ENCODE results near the gene DPP7. TPM values are rescaled to one million over a fixed set of nuclear protein-coding genes. Genes with fewer than 3 reads are reported as not detected.
A peak's percentile ranks its signal among the peaks of the same experiment; 100 is the strongest.

DPP7 gene
- polyA plus RNA-seq (2013, experiment 1 of 2), result 34.8 TPM
- 32.9 TPM for polyA plus RNA-seq (2013, experiment 2 of 2)

DNA sequence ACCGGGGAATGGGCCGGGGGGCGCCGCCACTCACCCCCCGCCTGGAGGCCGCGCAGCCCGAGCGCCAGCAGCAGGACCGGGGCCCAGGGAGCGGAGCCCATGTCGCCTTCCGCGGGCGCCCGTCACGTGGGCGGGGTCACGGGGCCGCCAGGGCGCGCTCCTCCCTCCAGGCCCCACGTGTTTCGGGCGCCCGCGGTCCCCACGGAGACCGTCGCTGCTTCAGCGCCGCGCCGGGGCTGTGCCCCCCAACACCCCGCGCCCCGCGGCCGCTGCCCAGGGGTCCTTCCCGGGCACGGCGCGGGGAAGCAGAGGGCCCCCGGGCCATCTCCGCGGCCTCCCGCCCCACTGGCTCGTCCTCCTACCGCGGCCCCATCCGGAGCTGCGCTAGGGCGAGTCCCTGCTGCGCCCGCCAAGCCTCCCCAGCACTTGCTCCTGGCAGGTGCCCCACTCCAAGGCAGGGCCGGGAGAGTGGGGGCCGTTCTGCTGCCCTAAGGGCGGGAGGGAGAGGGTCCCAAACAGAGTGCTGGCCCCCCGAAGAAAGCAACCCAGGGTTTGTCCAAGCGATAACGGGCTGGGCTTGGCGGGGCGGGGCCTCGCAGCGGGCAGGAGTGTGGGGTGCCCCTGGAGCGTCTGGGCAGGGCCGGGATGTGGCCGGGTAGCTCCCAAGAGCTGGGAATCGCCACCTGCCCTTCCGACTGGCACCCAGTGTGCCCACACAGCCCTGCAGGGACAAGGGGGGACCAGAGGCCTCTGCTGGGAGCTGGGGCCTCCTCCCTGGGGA is at the start of gene DPP7:
TSS of gene DPP7 (minus strand) at position 121 of the 781 bp plus-strand sequence. CDS start at position 101, 20 bp downstream.
- H2BK5ac ChIP-seq (ENCODE audit: low read length), result peak within 1 kb of the TSS; percentile 53
- no CpG with 5 or more reads among the region's 70 CpGs for WGBS, 2 donors (ENCODE audit: extremely low coverage in 2 of 2, insufficient read length in 2 of 2, insufficient replicate concordance in 1 of 2)
- peak within 1 kb of the TSS; percentile 97 for H2AK5ac ChIP-seq (ENCODE audit: low read depth, low read length)
- H3K14ac ChIP-seq (ENCODE audit: low read length), result peak within 1 kb of the TSS; percentile 90
- peak within 1 kb of the TSS in 1 of 2 donors; percentile 73 for H3K4me3 ChIP-seq (ENCODE audit: low read length in 2 of 2)
- no peak within 1 kb of the TSS for H2BK12ac ChIP-seq (ENCODE audit: low read length)
- no peak within 1 kb of the TSS for H3K27ac ChIP-seq (replicated peaks; ENCODE audit: low read length)
- peak within 1 kb of the TSS; percentile 89 for H3K4ac ChIP-seq (ENCODE audit: low read length)
- DNase-seq (ENCODE audit: low spot score), result no peak
- H3K23ac ChIP-seq (ENCODE audit: low read depth, low read length, poor library complexity), result peak within 1 kb of the TSS; percentile 96
- no peaks in the 10 kb centered on the region for H3K79me1 ChIP-seq (ENCODE audit: low read depth, low read length)
- peak within 1 kb of the TSS; percentile 86 for H2AFZ ChIP-seq (ENCODE audit: low read length)
- H3K9me3 ChIP-seq (replicated peaks in 1 of 2; ENCODE audit: control insufficient read depth in 2 of 2, insufficient read depth in 1 of 2, low read depth in 1 of 2, low read length in 2 of 2), result no peaks in the 10 kb centered on the region
- peak within 1 kb of the TSS; percentile 94 for H3K18ac ChIP-seq (ENCODE audit: low read length)
- peaks cover 0 to 34% (median 5%) of the 10 kb centered on the region in 3 experiments for H3K27me3 ChIP-seq (ENCODE audit: control insufficient read depth in 3 of 3, insufficient read depth in 3 of 3, low read depth in 1 of 3, low read length in 3 of 3)
- H3K36me3 ChIP-seq (replicated peaks in 1 of 2; ENCODE audit: control insufficient read depth in 2 of 2, insufficient read depth in 2 of 2, low read length in 2 of 2), result peaks cover 3% of the 10 kb centered on the region in 2 donors
- peaks cover 0 to 14% of the 10 kb centered on the region in 2 donors for H3K4me1 ChIP-seq (ENCODE audit: control insufficient read depth in 2 of 2, insufficient read depth in 1 of 2, low read depth in 1 of 2, low read length in 2 of 2)
- H2BK15ac ChIP-seq (ENCODE audit: low read length), result peak within 1 kb of the TSS; percentile 74
- peak within 1 kb of the TSS; percentile 72 for H4K91ac ChIP-seq (ENCODE audit: low read depth, low read length, poor library complexity)
- H4K8ac ChIP-seq (ENCODE audit: low read depth, low read length), result no peak within 1 kb of the TSS
- peak within 1 kb of the TSS; percentile 3 for H2BK120ac ChIP-seq (ENCODE audit: low read depth, low read length)
- H3K4me2 ChIP-seq (ENCODE audit: insufficient read depth, low read length, poor library complexity, severe bottlenecking), result peak within 1 kb of the TSS; percentile 77
- H3K9ac ChIP-seq (ENCODE audit: low read depth, low read length, poor library complexity), result peak within 1 kb of the TSS; percentile 81

DNA sequence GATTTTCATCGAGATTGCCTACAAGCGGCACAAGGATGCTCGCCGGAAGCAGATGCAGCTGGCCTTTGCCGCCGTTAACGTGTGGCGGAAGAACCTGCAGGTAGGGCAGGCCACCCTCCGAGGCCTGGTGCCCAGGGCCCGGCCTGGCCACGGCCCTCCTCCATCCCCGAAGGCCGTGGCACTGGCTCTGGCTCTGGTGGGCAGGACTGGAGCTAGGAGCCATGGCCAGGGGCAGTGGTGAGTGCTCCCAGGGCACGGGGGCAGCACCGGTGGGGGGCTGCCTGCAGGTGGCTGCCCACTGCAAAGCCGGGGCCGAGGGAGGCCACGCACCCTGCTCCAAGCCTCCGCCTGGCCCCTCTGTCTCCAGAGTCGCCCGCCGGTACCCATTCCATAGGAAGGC is 49.3 kb upstream of the DPP7 start:
- H2BK120ac ChIP-seq (ENCODE audit: low read depth, low read length), result no peak overlapping the region
- no peak overlapping the region for H3K4me3 ChIP-seq (ENCODE audit: low read length in 2 of 2)
- no peak overlapping the region for H3K4me2 ChIP-seq (ENCODE audit: insufficient read depth, low read length, poor library complexity, severe bottlenecking)
- no peak overlapping the region for H2BK15ac ChIP-seq (ENCODE audit: low read length)
- no peak overlapping the region for H3K18ac ChIP-seq (ENCODE audit: low read length)
- H3K9ac ChIP-seq (ENCODE audit: low read depth, low read length, poor library complexity), result no peak overlapping the region
- peaks cover 2% of the 10 kb centered on the region for H3K79me1 ChIP-seq (ENCODE audit: low read depth, low read length)
- H3K23ac ChIP-seq (ENCODE audit: low read depth, low read length, poor library complexity), result no peak overlapping the region
- peak overlapping the region; percentile 63 for H2AK5ac ChIP-seq (ENCODE audit: low read depth, low read length)
- DNase-seq (ENCODE audit: low spot score), result no peak
- H4K91ac ChIP-seq (ENCODE audit: low read depth, low read length, poor library complexity), result no peak overlapping the region
- no peak overlapping the region for H2BK12ac ChIP-seq (ENCODE audit: low read length)
- peak overlapping the region; percentile 5 for H2BK5ac ChIP-seq (ENCODE audit: low read length)
- no peaks in the 10 kb centered on the region for H3K36me3 ChIP-seq (replicated peaks in 1 of 2; ENCODE audit: control insufficient read depth in 2 of 2, insufficient read depth in 2 of 2, low read length in 2 of 2)
- H3K4ac ChIP-seq (ENCODE audit: low read length), result no peak overlapping the region
- peaks cover 0 to 2% of the 10 kb centered on the region in 2 donors for H3K9me3 ChIP-seq (replicated peaks in 1 of 2; ENCODE audit: control insufficient read depth in 2 of 2, insufficient read depth in 1 of 2, low read depth in 1 of 2, low read length in 2 of 2)
- peaks cover 29 to 93% (median 92%) of the 10 kb centered on the region in 3 experiments for H3K27me3 ChIP-seq (ENCODE audit: control insufficient read depth in 3 of 3, insufficient read depth in 3 of 3, low read depth in 1 of 3, low read length in 3 of 3)
- no peak overlapping the region for H3K27ac ChIP-seq (replicated peaks; ENCODE audit: low read length)
- peak overlapping the region; percentile 76 for H2AFZ ChIP-seq (ENCODE audit: low read length)
- H4K8ac ChIP-seq (ENCODE audit: low read depth, low read length), result no peak overlapping the region
- H3K4me1 ChIP-seq (ENCODE audit: control insufficient read depth in 2 of 2, insufficient read depth in 1 of 2, low read depth in 1 of 2, low read length in 2 of 2), result peaks cover 7 to 22% of the 10 kb centered on the region in 2 donors
- peak overlapping the region; percentile 3 for H3K14ac ChIP-seq (ENCODE audit: low read length)
- WGBS, 2 donors (ENCODE audit: extremely low coverage in 2 of 2, insufficient read length in 2 of 2, insufficient replicate concordance in 1 of 2), result no CpG with 5 or more reads among the region's 22 CpGs

- WGBS, 2 donors (ENCODE audit: extremely low coverage in 2 of 2, insufficient read length in 2 of 2, insufficient replicate concordance in 1 of 2), result no CpG with 5 or more reads among the region's 26 CpGs
- Histone ChIP-seq H2AK5ac (ENCODE audit: low read depth, low read length) (peak overlapping the region; percentile 56), H3K79me1 (ENCODE audit: low read depth, low read length) (peaks cover 2% of the 10 kb centered on the region), H4K91ac (ENCODE audit: low read depth, low read length, poor library complexity) (no peak overlapping the region), H3K18ac (ENCODE audit: low read length) (peak overlapping the region; percentile 57), H2BK120ac (ENCODE audit: low read depth, low read length) (no peak overlapping the region), H3K14ac (ENCODE audit: low read length) (no peak overlapping the region), H4K8ac (ENCODE audit: low read depth, low read length) (peak overlapping the region; percentile 43), H3K36me3 (replicated peaks in 1 of 2; ENCODE audit: control insufficient read depth in 2 of 2, insufficient read depth in 2 of 2, low read length in 2 of 2) (no peaks in the 10 kb centered on the region), H3K9me3 (replicated peaks in 1 of 2; ENCODE audit: control insufficient read depth in 2 of 2, insufficient read depth in 1 of 2, low read depth in 1 of 2, low read length in 2 of 2) (peaks cover 0 to 2% of the 10 kb centered on the region in 2 donors), H3K4me3 (ENCODE audit: low read length in 2 of 2) (peak overlapping the region; percentile 24 to 72), H3K27ac (replicated peaks; ENCODE audit: low read length) (no peak overlapping the region), H2BK15ac (ENCODE audit: low read length) (no peak overlapping the region), H3K9ac (ENCODE audit: low read depth, low read length, poor library complexity) (peak overlapping the region; percentile 60), H2BK5ac (ENCODE audit: low read length) (no peak overlapping the region), H3K23ac (ENCODE audit: low read depth, low read length, poor library complexity) (peak overlapping the region; percentile 89), H3K4ac (ENCODE audit: low read length) (no peak overlapping the region), H2BK12ac (ENCODE audit: low read length) (no peak overlapping the region), H3K4me1 (ENCODE audit: control insufficient read depth in 2 of 2, insufficient read depth in 1 of 2, low read depth in 1 of 2, low read length in 2 of 2) (peaks cover 5 to 19% of the 10 kb centered on the region in 2 donors), H3K27me3 (ENCODE audit: control insufficient read depth in 3 of 3, insufficient read depth in 3 of 3, low read depth in 1 of 3, low read length in 3 of 3) (peaks cover 25 to 93% (median 92%) of the 10 kb centered on the region in 3 experiments), H2AFZ (ENCODE audit: low read length) (peak overlapping the region; percentile 76), H3K4me2 (ENCODE audit: insufficient read depth, low read length, poor library complexity, severe bottlenecking) (peak overlapping the region; percentile 73)
- DNase-seq (ENCODE audit: low spot score), result no peak
These were observed 48.8 kb upstream of the DPP7 start for GRCh38 chr9:137163365-137163715.
